RWPE2 (cell line): ENCODE measurements around the gene TRAPPC2L.

Source experiments
- ATAC-seq: fragments of 200-7000 bp; cut with Tn5 transposase; 3 replicates; pipeline ENCODE4 v1.9.1; 2021; ENCODE audit warnings: low read depth
- DNase-seq: peaks from one replicate; pipeline ENCODE4 v3.0.0-alpha.2; 2020; ENCODE audit warnings: low spot score
- H3K27ac ChIP-seq: fragments of 450-650 bp; 2 replicates; pipeline ENCODE4 v1.5.1; 2017; ENCODE audit warnings: mild to moderate bottlenecking; ENCODE audit not compliant: poor library complexity, severe bottlenecking
- H3K27me3 ChIP-seq: fragments of 250-450 bp; sonication (Bioruptor Pico); 2 replicates; pipeline ENCODE4 v1.5.1; 2021; ENCODE audit warnings: mild to moderate bottlenecking, moderate library complexity; ENCODE audit not compliant: insufficient read depth, poor library complexity, severe bottlenecking
- H3K36me3 ChIP-seq: fragments of 250-450 bp; sonication (Bioruptor Pico); 2 replicates; pipeline ENCODE4 v1.5.1; 2020; ENCODE audit warnings: low read depth, mild to moderate bottlenecking, moderate library complexity
- H3K4me1 ChIP-seq: fragments of 250-450 bp; sonication (Bioruptor Pico); 2 replicates; pipeline ENCODE4 v1.5.1; 2021; ENCODE audit warnings: mild to moderate bottlenecking, moderate library complexity; ENCODE audit not compliant: insufficient read depth, poor library complexity, severe bottlenecking
- H3K4me3 ChIP-seq: fragments of 250-450 bp; sonication (Bioruptor Pico); 2 replicates; pipeline ENCODE4 v1.5.1; 2021; ENCODE audit warnings: mild to moderate bottlenecking, moderate library complexity; ENCODE audit not compliant: severe bottlenecking
- H3K9me3 ChIP-seq: fragments of 250-450 bp; sonication (Bioruptor Pico); 2 replicates; pipeline ENCODE4 v1.5.1; 2021; ENCODE audit warnings: mild to moderate bottlenecking, moderate library complexity; ENCODE audit not compliant: severe bottlenecking
- CTCF ChIP-seq: fragments of 450-650 bp; IDR thresholded peaks from one replicate; pipeline ENCODE4 v1.5.1; 2017; ENCODE audit warnings: mild to moderate bottlenecking, moderate library complexity; ENCODE audit not compliant: poor library complexity, severe bottlenecking

TRAPPC2L gene

GRCh38 chr16:88896238-88897070 lies 39.5 kb downstream of the TRAPPC2L start:
- TF ChIP-seq CTCF = no peak
- no peaks in the 10 kb centered on the region for H3K4me1 ChIP-seq
- no peaks in the 10 kb centered on the region for H3K9me3 ChIP-seq
- no peak overlapping the region for H3K4me3 ChIP-seq
- ATAC-seq = no peak
- no peak for DNase-seq
- no peak overlapping the region for H3K27ac ChIP-seq
- H3K27me3 ChIP-seq = no peaks in the 10 kb centered on the region
- no peaks in the 10 kb centered on the region for H3K36me3 ChIP-seq

GRCh38 chr16:88897696-88898425 lies 40.9 kb downstream of the TRAPPC2L start:
- Histone ChIP-seq H3K4me3 (no peak overlapping the region), H3K9me3 (no peaks in the 10 kb centered on the region), H3K27me3 (no peaks in the 10 kb centered on the region), H3K27ac (no peak overlapping the region), H3K36me3 (no peaks in the 10 kb centered on the region), H3K4me1 (no peaks in the 10 kb centered on the region)
- TF ChIP-seq CTCF = no peak
- ATAC-seq = no peak
- DNase-seq = no peak

DNA sequence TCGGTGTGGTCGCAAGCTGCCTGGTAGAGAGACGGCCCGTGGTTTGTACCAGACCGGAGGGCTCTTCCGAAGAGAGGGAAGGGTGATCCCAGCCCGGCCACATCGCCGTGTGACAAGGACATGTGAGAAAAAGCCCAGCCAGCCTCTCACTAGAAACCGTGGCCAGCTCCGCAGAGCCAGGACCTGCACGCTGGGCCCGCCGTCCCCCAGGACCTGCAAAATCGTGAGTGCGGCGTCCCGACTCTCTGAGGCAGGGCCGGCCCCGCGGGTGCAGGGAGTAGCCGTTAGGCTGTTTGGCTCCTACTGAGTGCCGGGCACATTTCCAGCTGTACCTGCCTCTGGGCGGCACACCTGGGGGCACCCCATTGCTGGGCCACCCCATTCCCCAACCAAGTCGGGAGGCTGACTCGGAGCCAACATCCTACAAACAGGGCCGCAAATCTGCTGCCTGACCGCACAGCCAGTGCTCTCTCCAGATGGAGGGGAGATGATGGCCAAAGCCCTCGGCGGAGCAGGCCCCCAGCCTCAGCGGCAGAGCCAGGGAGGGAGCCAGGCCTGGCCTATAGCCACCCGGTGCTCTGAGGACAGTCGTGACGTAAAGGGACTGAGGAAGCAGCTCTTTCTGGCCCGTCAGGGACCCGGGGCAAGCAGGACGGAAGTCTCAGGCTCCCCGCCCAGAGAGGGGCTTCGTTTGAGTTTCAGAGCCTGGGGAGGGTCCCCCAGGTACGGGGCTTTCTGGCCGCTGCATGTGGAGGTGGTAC lies 43.2 kb downstream of the TRAPPC2L start:
- H3K4me3 ChIP-seq = no peak overlapping the region
- no peak overlapping the region for H3K27ac ChIP-seq
- no peaks in the 10 kb centered on the region for H3K36me3 ChIP-seq
- no peaks in the 10 kb centered on the region for H3K27me3 ChIP-seq
- TF ChIP-seq CTCF = no peak
- no peak for DNase-seq
- no peaks in the 10 kb centered on the region for H3K4me1 ChIP-seq
- H3K9me3 ChIP-seq = no peaks in the 10 kb centered on the region
- no peak for ATAC-seq

DNA sequence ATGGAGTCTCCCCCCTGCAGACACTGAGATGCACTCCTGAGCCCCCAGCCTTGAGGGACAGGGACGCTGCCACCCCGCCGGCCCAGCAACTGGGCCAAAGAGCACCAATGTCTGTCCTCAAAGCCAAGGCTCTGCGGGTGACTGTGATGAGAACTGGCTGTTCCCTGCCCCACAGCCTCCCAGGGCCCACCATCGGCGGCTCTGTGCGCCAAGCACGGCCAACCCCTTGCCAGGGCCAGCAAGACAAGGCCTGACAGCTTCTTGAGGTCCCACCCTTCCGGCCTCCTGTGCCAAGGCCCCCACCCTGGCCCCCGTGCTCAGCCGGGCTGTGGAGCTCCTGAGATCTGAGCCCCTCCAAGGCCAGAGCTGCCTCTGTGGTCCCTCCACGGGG lies 43.7 kb downstream of the TRAPPC2L start:
- H3K36me3 ChIP-seq = no peaks in the 10 kb centered on the region
- no peaks in the 10 kb centered on the region for H3K9me3 ChIP-seq
- ATAC-seq = no peak; the same call in 2 of the 3 replicates

More for the DNA sequence above, 43.7 kb downstream of the TRAPPC2L start:
- Histone ChIP-seq H3K27ac (no peak overlapping the region), H3K4me3 (no peak overlapping the region), H3K4me1 (no peaks in the 10 kb centered on the region), H3K27me3 (no peaks in the 10 kb centered on the region)
- no peak for TF ChIP-seq CTCF
- no peak for DNase-seq
